HL-60 (cell line): ENCODE data around the gene SCAF8.

Source experiments
- DNase-seq, 2 experiments: peaks; one replicate each; pipeline ENCODE4 v3.0.0-alpha.2; 2010 to 2020; ENCODE audit warnings: low read depth in 1 of 2, low spot score in 1 of 2
- H3K27ac ChIP-seq: fragments of 250-450 bp; sonication (Bioruptor Pico); replicated peaks from 2 replicates; pipeline ENCODE4 v1.5.1; 2020; ENCODE audit warnings: mild to moderate bottlenecking, moderate library complexity
- H3K27me3 ChIP-seq: fragments of 250-450 bp; sonication (Bioruptor Pico); 2 replicates; pipeline ENCODE4 v1.5.1; 2021; ENCODE audit warnings: mild to moderate bottlenecking, moderate library complexity; ENCODE audit not compliant: insufficient read depth, poor library complexity, severe bottlenecking
- H3K4me3 ChIP-seq: replicated peaks from 2 replicates; pipeline ENCODE4 v1.5.1; 2011; ENCODE audit warnings: mild to moderate bottlenecking, control low read depth, low read length; ENCODE audit not compliant: insufficient read depth
- CTCF ChIP-seq: IDR thresholded peaks from one replicate; pipeline ENCODE4 v1.5.1; 2011; ENCODE audit warnings: low read length, control low read depth, inconsistent platforms; ENCODE audit not compliant: insufficient read depth
- GABPA ChIP-seq: IDR thresholded peaks from 2 replicates; pipeline ENCODE4 v1.6.1; 2012; ENCODE audit warnings: low read depth
- POLR2AphosphoS5 ChIP-seq: IDR thresholded peaks from 2 replicates; pipeline ENCODE4 v1.6.1; 2012; ENCODE audit warnings: low read depth
- REST ChIP-seq: IDR thresholded peaks from 2 replicates; pipeline ENCODE4 v1.6.1; 2012; ENCODE audit warnings: low read depth; ENCODE audit not compliant: insufficient replicate concordance
- SPI1 ChIP-seq: IDR thresholded peaks from 2 replicates; pipeline ENCODE4 v1.6.1; 2012; ENCODE audit warnings: low read depth, mild to moderate bottlenecking, borderline replicate concordance

Gene SCAF8

GRCh38 chr6:154754152-154754551, 20.9 kb downstream of the SCAF8 start:
- Histone ChIP-seq H3K27ac (no peak overlapping the region), H3K27me3 (no peaks in the 10 kb centered on the region), H3K4me3 (no peak overlapping the region)
- no peak for TF ChIP-seq REST
- TF ChIP-seq GABPA = no peak
- TF ChIP-seq CTCF = no peak
- no peak for TF ChIP-seq SPI1
- no peak for TF ChIP-seq POLR2AphosphoS5
- DNase-seq = no peak

GRCh38 chr6:154757352-154758050, 24.3 kb downstream of the SCAF8 start:
- DNase-seq = no peak
- no peak for TF ChIP-seq SPI1
- TF ChIP-seq POLR2AphosphoS5 = no peak
- TF ChIP-seq CTCF = no peak
- Histone ChIP-seq H3K27ac (no peak overlapping the region), H3K4me3 (no peak overlapping the region), H3K27me3 (no peaks in the 10 kb centered on the region)

GRCh38 chr6:154758125-154758524, 24.9 kb downstream of the SCAF8 start:
- Histone ChIP-seq H3K27me3 (no peaks in the 10 kb centered on the region), H3K4me3 (no peak overlapping the region), H3K27ac (no peak overlapping the region)
- TF ChIP-seq SPI1 = no peak
- TF ChIP-seq POLR2AphosphoS5 = no peak
- no peak for TF ChIP-seq GABPA
- no peak for TF ChIP-seq REST
- TF ChIP-seq CTCF = no peak
- DNase-seq = no peak

- no peak for TF ChIP-seq GABPA
- no peak for TF ChIP-seq CTCF
- no peak for TF ChIP-seq REST
- no peak for TF ChIP-seq POLR2AphosphoS5
- no peak for TF ChIP-seq SPI1
- no peak overlapping the region for H3K27ac ChIP-seq
- H3K4me3 ChIP-seq = no peak overlapping the region
- H3K27me3 ChIP-seq = no peaks in the 10 kb centered on the region
- no peak for DNase-seq
These were observed 30.4 kb downstream of the SCAF8 start for GRCh38 chr6:154763650-154764049.
